Activated naive CD4-positive, alpha-beta T cell treated with anti-CD3 and anti-CD28 coated beads, Interleukin-2, amount 50 U/mL, for 24 hours (primary cell): ENCODE results near the gene LRRC49.

Source experiments
- H3K27ac Mint-ChIP-seq: one replicate; pipeline ENCODE4 v1.8.0; 2021; ENCODE audit warnings: mild to moderate bottlenecking, mixed read lengths
- H3K27me3 Mint-ChIP-seq: one replicate; pipeline ENCODE4 v1.8.0; 2021; ENCODE audit warnings: mixed read lengths
- H3K36me3 Mint-ChIP-seq: one replicate; pipeline ENCODE4 v1.8.0; 2021; ENCODE audit warnings: mixed read lengths
- H3K4me1 Mint-ChIP-seq: one replicate; pipeline ENCODE4 v1.8.0; 2021; ENCODE audit warnings: mixed read lengths
- H3K4me3 Mint-ChIP-seq: one replicate; pipeline ENCODE4 v1.8.0; 2021; ENCODE audit warnings: mild to moderate bottlenecking, mixed read lengths
- H3K9me3 Mint-ChIP-seq: one replicate; pipeline ENCODE4 v1.8.0; 2021; ENCODE audit warnings: mixed read lengths

The LRRC49 gene

DNA sequence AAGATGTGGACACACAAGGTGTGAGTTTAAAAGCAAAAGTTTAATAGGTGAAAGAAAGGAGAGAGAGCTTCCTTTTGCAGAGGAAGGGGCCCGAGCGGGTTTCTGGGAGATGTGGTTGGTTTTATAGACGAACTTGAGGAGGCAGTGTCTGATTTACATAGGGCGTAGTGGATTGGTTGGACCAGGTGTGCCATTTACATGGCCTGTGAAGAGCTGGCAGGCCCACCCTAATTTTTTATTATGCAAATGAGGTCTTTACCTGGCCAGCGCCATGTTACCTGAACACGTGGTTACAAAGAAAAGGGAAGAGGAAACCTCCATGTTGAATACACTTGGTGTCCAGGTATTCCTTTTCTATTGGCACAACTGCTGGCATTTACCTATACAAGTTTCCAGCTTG, 179.8 kb downstream of the LRRC49 start:
- H3K27ac Mint-ChIP-seq = no peak overlapping the region
- no peaks in the 10 kb centered on the region for H3K4me1 Mint-ChIP-seq
- no peak overlapping the region for H3K4me3 Mint-ChIP-seq

DNA sequence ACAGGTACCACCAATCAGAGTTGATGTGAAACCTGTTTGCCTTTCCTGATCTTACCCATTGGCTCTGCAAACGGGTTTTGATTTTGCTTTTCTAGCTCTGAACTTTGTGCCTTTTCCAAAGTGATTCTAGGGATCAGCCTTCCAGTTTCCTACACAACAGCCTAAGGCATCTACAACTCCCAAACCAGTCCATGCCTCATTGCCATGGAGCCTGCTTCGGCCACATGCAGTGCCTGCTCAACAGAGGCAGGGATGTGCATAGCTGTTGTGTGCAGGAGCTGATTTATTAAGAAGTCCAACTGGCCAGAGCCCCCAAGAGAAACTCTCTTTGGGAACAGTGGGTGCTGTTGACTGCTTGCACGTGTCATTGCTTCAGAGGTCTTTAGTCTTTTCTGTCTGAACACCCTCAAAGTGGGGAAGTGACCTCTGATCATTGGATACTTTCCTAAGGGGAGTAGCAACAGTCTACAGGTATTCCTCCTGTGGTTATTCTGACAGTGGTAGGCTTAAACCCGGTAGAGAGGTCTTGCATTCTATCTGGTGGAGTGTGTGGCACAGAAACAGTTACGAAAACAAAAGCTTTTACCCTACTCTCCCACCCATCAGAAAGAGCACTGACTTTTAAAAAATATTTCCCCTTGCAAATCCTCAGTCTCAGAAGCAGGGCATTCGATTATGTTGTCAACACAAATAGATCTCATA, 186.0 kb downstream of the LRRC49 start:
- Mint-ChIP-seq H3K36me3 (no peaks in the 10 kb centered on the region), H3K27ac (no peak overlapping the region), H3K4me3 (no peak overlapping the region), H3K4me1 (no peaks in the 10 kb centered on the region), H3K9me3 (peaks cover 19% of the 10 kb centered on the region), H3K27me3 (peaks cover 20% of the 10 kb centered on the region)

More for the DNA sequence above, 179.8 kb downstream of the LRRC49 start:
- Mint-ChIP-seq H3K9me3 (peaks cover 14% of the 10 kb centered on the region), H3K36me3 (no peaks in the 10 kb centered on the region), H3K27me3 (peaks cover 17% of the 10 kb centered on the region)

DNA sequence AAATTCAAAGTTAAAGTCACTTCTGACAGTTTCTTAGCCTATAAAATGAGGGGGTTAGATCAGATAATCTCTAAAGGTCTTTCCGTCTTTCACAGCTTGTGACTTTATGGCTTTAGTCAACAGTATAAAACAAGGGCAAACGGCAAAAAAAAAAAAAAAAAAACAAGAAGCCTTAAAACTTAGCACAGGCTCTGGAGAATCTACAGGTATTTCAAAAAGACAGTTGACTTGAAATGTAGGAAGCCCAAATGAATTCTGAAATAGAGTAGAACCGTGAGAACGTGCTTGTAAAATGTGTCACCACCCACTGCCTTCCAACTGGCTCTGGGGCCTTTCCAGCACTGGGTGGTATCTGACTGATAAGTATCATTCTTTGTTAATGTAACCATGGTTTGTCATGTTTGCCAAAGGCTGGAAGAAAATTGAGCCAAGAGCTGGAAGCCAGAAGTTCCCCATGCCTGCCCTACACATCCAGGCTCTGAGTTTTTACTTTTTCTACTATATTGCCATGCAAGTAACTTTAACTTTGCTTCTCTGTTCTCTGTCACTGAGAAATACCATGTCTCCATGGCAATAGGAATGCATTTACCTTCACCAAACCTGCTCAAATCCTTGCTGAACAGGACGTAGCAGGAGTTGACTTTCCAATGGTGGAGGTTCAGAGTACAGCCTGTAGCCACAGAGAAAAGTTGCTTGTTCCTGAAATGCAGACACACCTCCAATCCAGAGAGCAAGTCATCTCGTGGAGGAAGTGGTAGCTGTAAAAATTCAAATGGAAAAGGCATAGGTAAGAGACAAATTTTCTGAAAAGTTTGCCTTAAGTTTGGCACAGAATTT, 186.8 kb downstream of the LRRC49 start:
- Mint-ChIP-seq H3K27me3 (peaks cover 16% of the 10 kb centered on the region), H3K9me3 (peaks cover 15% of the 10 kb centered on the region), H3K4me3 (no peak overlapping the region), H3K27ac (no peak overlapping the region), H3K4me1 (no peaks in the 10 kb centered on the region), H3K36me3 (no peaks in the 10 kb centered on the region)

DNA sequence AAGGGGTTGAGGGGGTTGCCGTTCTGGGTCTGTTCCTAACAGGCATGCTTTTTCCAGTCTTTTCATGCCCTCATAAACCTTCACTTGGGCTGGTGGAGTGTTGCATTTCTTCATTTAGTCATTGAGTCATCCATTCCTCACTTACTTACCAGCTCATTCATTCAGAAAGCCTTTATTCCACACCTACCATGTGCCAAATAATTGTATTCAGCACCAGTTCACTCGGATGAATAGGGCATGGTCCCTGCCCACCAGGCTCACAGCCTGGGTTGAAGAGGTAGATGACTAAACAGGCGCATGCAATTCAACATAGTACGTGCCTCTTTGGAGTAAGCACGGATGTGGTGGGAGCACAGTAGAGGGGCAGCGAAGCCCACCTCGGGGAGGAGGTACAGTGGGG, 187.5 kb downstream of the LRRC49 start:
- Mint-ChIP-seq H3K4me1 (no peaks in the 10 kb centered on the region), H3K4me3 (no peak overlapping the region), H3K27me3 (peaks cover 15% of the 10 kb centered on the region), H3K9me3 (peaks cover 13% of the 10 kb centered on the region), H3K27ac (no peak overlapping the region), H3K36me3 (no peaks in the 10 kb centered on the region)

DNA sequence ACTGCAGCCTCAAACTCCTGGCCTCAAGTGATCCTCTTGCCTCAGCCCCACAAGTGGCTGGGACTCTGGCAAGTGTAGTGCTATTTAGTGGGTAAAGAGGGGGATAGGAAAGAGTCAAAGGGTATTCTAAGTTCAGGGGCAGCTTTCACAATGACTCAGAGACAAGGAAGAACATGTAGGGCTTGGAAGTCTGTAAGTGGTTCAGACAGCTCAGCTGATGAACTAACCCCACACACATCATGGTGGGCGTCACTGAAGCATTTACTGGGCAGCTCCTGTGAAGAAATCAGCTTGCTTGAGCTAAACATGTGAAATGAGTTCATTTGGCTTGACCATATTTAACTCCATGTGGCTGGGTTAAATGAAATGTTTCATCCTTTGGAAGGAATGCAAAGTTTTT, 188.1 kb downstream of the LRRC49 start:
- H3K27me3 Mint-ChIP-seq = peaks cover 13% of the 10 kb centered on the region
- no peak overlapping the region for H3K4me3 Mint-ChIP-seq
- peaks cover 10% of the 10 kb centered on the region for H3K9me3 Mint-ChIP-seq
- no peaks in the 10 kb centered on the region for H3K36me3 Mint-ChIP-seq
- no peak overlapping the region for H3K27ac Mint-ChIP-seq
- no peaks in the 10 kb centered on the region for H3K4me1 Mint-ChIP-seq

DNA sequence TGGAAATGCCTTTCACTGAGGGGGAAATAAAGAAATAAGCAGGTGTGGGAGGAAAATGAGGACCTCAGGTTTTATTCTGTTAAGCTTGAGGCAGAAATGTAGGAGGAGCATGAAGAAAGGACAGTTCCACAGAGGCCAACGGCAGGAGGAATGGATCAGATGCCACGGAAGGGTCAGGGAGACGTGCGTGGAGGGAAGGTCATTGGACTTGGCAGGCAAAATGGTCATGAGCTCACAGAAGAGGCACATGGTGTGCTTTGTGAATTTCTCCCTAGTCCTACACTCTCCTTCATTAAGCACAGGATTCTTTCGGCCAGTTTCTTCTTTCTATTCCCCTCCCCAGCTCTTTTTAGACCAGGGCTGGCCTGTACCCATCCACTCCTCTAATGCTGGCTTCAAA, 190.2 kb downstream of the LRRC49 start:
- Mint-ChIP-seq H3K4me3 (no peak overlapping the region), H3K4me1 (no peaks in the 10 kb centered on the region), H3K27me3 (peaks cover 11% of the 10 kb centered on the region), H3K27ac (no peak overlapping the region), H3K9me3 (peaks cover 5% of the 10 kb centered on the region), H3K36me3 (no peaks in the 10 kb centered on the region)

DNA sequence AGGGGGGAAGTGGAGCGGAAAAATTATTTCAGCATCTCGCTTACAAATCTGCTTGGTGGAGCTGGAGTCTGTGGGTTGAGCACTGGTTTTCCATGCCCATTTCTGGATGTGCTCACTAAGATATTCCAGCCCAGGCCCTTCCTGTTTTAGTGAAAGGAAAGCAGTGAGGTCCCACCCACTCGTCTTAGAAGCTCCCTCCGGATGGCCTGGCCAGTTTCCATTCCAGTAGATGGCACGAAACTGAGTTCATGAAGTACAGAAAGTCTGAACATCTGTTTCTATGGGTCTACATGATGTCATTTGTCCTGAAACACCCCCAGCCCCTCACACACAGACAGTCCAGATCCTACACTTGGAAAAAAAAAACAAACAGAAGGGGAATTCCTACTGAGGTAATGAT, 190.7 kb downstream of the LRRC49 start:
- peaks cover 5% of the 10 kb centered on the region for H3K9me3 Mint-ChIP-seq
- H3K36me3 Mint-ChIP-seq = no peaks in the 10 kb centered on the region
- H3K27me3 Mint-ChIP-seq = peaks cover 10% of the 10 kb centered on the region
- no peak overlapping the region for H3K27ac Mint-ChIP-seq
- no peaks in the 10 kb centered on the region for H3K4me1 Mint-ChIP-seq
- no peak overlapping the region for H3K4me3 Mint-ChIP-seq

DNA sequence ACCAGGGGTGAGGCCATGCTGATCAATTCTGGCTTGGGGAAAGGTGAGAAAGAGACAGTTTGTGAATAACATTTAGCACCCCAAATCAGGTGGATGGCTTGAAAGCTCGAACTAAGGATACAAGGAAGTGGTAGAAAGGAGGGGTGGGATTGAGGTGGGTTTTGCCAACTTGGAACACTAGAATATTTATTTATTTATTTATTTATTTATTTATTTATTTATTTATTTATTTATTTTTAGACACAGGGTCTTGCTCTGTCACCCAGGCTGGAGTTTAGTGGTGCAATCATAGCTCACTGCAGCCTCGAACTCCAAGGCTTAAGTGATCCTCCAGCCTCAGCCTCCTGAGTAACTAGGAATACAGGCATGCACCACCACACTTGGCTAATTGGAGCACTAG, 191.6 kb downstream of the LRRC49 start:
- no peaks in the 10 kb centered on the region for H3K36me3 Mint-ChIP-seq
- H3K4me1 Mint-ChIP-seq = no peaks in the 10 kb centered on the region
- peaks cover 5% of the 10 kb centered on the region for H3K9me3 Mint-ChIP-seq
- peaks cover 12% of the 10 kb centered on the region for H3K27me3 Mint-ChIP-seq
- H3K4me3 Mint-ChIP-seq = no peak overlapping the region
- no peak overlapping the region for H3K27ac Mint-ChIP-seq

DNA sequence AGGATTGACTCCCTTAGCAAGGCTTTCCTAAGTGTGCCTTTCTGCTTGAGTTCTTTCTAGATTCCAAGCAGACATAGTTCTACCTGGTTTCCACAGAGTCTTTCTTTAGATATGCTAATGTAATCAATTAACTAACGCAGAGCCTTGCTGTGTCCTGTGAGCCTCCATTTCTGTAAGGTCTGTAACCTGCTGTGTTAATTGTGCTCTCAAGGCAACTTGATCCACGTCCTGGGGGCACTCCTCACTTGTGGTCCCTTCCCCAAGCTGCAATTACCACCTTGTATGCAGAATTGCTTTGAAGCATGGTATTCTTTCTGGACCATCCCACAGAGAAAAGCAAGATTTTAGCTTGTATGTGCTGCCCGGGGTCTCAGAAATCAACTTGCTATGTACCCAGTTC, 193.2 kb downstream of the LRRC49 start:
- Mint-ChIP-seq H3K27me3 (peaks cover 14% of the 10 kb centered on the region), H3K27ac (no peak overlapping the region), H3K36me3 (no peaks in the 10 kb centered on the region), H3K4me3 (no peak overlapping the region), H3K4me1 (no peaks in the 10 kb centered on the region), H3K9me3 (peaks cover 5% of the 10 kb centered on the region)

DNA sequence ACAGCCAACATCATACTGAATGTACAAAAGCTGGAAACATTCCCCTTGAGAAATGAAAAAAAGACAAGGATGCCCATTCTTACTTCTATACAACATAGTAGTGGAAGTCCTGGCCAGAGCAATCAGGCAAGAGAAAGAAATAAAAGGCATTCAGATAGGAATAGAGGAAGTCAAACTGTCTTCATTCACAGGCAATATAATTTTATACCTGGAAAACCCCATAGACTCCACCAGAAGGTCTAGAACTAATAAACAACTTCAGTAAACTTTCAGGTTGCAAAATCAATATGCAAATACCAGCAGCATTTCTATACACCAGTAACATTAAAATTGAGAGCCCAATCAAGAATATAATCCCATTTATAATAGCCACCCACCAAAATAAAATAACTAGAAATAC, 195.5 kb downstream of the LRRC49 start:
- no peak overlapping the region for H3K27ac Mint-ChIP-seq
- no peaks in the 10 kb centered on the region for H3K36me3 Mint-ChIP-seq
- no peaks in the 10 kb centered on the region for H3K9me3 Mint-ChIP-seq
- peaks cover 8% of the 10 kb centered on the region for H3K27me3 Mint-ChIP-seq
- H3K4me1 Mint-ChIP-seq = no peaks in the 10 kb centered on the region
- H3K4me3 Mint-ChIP-seq = no peak overlapping the region

DNA sequence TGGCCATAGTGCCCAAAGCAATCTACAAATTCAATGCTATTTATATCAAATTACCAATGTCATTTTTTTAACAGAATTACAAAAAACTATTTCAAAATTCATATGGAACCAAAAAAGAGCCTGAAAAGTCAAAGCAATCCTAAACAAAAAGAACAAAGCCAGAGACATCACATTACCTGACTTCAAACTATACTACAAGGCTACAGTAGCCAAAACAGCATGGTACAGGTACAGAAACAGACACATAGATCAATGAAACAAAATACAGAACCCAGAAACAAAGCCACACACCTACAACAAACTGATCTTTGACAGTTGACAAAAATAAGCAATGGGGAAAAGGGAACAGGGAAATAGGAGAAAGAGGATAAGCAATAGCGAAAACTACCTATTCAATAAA, 196.1 kb downstream of the LRRC49 start:
- Mint-ChIP-seq H3K4me3 (no peak overlapping the region), H3K27me3 (peaks cover 11% of the 10 kb centered on the region), H3K4me1 (no peaks in the 10 kb centered on the region), H3K27ac (no peak overlapping the region), H3K9me3 (no peaks in the 10 kb centered on the region), H3K36me3 (no peaks in the 10 kb centered on the region)

DNA sequence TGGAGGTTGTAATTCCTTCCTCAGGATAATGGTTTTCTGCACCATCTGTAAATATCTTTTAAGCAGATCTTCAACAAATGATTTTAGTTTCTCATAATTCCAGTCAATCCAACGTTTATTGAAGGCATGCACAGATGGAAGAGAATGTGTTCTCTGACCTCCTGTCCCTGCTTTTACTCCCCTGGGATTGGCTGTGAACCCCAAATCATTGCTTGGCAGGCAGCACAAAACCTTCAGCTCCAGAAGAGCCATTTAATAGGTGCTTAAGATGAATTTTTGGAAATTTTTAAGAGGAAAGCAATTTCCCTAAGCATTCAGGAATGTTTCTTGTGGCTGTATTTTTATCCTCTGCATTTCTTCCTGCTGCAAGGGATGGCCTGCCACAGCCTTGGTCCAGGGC, 197.2 kb downstream of the LRRC49 start:
- Mint-ChIP-seq H3K27me3 (peaks cover 13% of the 10 kb centered on the region), H3K4me3 (no peak overlapping the region), H3K4me1 (no peaks in the 10 kb centered on the region), H3K9me3 (no peaks in the 10 kb centered on the region), H3K36me3 (no peaks in the 10 kb centered on the region), H3K27ac (no peak overlapping the region)

DNA sequence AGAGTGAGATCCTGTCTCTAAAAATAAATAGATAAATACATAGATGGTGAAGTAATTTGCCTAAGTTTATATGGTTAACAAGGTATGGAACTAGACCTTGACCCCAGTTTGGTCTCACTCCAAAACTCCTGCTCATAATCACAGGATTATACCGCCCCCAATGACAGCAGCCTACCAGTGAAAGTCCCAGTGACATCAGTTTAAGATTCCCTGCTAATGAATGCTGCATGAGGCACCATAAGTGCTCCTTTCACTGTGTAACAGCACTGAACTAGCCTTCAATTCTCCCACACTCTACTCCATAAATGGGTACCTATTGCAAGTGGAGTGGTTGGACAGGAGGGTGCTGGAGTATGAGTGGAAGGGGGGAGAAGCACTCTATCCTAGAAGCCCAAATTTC, 199.0 kb downstream of the LRRC49 start:
- H3K9me3 Mint-ChIP-seq = no peaks in the 10 kb centered on the region
- H3K36me3 Mint-ChIP-seq = no peaks in the 10 kb centered on the region
- H3K27me3 Mint-ChIP-seq = peaks cover 15% of the 10 kb centered on the region
- no peaks in the 10 kb centered on the region for H3K4me1 Mint-ChIP-seq
- H3K27ac Mint-ChIP-seq = no peak overlapping the region
- no peak overlapping the region for H3K4me3 Mint-ChIP-seq

DNA sequence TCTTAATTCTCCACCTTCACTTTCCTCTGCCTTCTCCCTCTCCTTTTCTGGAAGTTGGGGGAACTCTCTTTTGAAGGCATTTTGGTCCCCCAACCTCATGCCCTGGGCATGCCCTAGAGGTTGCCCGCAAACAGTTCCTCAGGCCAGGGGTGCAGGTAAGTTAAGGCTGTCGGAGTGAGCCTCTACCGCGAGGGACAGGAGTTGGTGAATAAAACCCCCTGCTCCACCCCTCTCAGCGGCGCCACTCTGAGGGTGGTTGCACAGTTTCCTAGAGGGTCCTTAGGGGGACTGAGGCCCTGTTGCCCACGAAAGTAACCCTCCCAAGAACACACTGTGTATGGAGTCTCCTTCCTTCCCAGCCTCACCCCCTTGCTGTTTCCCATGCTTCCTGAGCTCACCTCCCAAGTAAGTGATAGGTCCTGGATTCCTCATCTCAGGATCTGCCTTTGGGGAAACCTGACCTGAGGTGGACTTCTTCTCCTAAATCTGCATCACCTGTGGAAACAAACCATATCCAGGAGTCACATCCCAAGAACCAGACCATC, 199.5 kb downstream of the LRRC49 start:
- H3K4me3 Mint-ChIP-seq = no peak overlapping the region
- H3K27me3 Mint-ChIP-seq = peaks cover 15% of the 10 kb centered on the region
- no peaks in the 10 kb centered on the region for H3K9me3 Mint-ChIP-seq
- no peaks in the 10 kb centered on the region for H3K4me1 Mint-ChIP-seq
- H3K27ac Mint-ChIP-seq = no peak overlapping the region
- H3K36me3 Mint-ChIP-seq = no peaks in the 10 kb centered on the region

DNA sequence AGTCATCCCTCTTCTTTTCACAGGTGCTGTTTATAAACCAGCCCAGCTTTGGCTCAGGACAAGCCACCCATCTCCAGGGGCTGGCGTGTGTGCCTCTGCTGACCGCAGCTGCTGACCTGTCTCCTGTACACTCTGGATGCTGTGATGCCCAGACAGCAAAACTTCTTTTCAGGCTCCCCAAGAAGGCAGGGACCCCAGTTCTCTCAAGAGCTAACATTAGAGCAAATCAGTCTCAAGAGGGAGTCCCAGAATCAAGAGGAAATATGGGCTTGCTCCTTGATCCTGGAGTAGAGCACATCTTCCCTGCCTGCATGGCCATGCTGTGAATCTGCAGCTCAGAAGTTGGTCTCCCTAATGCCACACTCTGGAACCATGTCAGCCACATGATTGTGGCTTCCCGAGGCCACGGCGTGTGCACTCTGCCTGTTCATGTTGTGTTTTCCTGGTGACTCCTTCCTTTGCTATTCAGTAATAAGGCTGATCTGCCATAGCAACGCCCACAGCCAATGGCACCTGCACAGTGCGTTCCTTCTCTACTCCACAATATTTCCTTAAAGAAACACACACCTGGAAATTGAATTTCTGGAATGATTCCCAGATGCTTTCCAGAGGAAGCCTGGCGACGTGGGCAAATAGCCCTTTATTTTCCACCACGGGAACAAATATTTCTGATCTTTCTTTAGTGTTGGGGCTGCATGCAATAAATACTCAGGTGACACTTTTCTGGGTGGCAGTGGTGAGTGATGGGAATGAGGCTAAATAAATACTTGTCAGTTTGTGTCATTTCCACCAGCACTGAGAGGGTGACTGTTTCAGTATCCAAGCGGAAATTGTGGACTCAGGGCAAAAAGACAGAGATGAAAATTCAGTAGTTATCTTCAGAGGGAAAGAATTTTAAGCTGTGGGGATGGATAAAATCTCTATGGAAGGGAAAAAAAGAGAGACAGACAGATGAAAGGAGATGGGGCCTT, 200.7 kb downstream of the LRRC49 start:
- H3K27ac Mint-ChIP-seq = peak overlapping the region; percentile 46
- no peak overlapping the region for H3K4me3 Mint-ChIP-seq
- no peaks in the 10 kb centered on the region for H3K9me3 Mint-ChIP-seq
- H3K27me3 Mint-ChIP-seq = peaks cover 15% of the 10 kb centered on the region
- no peaks in the 10 kb centered on the region for H3K36me3 Mint-ChIP-seq
- no peaks in the 10 kb centered on the region for H3K4me1 Mint-ChIP-seq
